Iris pigment epithelial cell (primary cell): Measurements from ENCODE around the gene C14orf132.

Source experiments
- DNase-seq: peaks from one replicate; pipeline ENCODE4 v3.0.0-alpha.2; 2011; ENCODE audit warnings: low read depth

The C14orf132 gene

GRCh38 chr14:96082420-96083300 lies 43.5 kb downstream of the C14orf132 start:
- DNase-seq: no peak

GRCh38 chr14:96083667-96084320 lies 44.6 kb downstream of the C14orf132 start:
- no peak for DNase-seq

GRCh38 chr14:96084796-96085195 lies 45.6 kb downstream of the C14orf132 start:
- no peak for DNase-seq

- DNase-seq: peak; percentile 17
Observed at GRCh38 chr14:96085369-96085768, 46.2 kb downstream of the C14orf132 start.

- peak; percentile 74 for DNase-seq
Observed at GRCh38 chr14:96086032-96086431, 46.9 kb downstream of the C14orf132 start.

- no peak for DNase-seq
Observed at GRCh38 chr14:96086574-96087077, 47.5 kb downstream of the C14orf132 start.

- DNase-seq: no peak
Observed at GRCh38 chr14:96088074-96088473, 48.9 kb downstream of the C14orf132 start.

- DNase-seq: no peak
Observed at GRCh38 chr14:96088481-96088880, 49.3 kb downstream of the C14orf132 start.

GRCh38 chr14:96088911-96089310 lies 49.7 kb downstream of the C14orf132 start:
- no peak for DNase-seq

- DNase-seq: no peak
Observed at GRCh38 chr14:96089401-96089800, 50.2 kb downstream of the C14orf132 start.

GRCh38 chr14:96090441-96091148 lies 51.4 kb downstream of the C14orf132 start:
- no peak for DNase-seq

- DNase-seq: no peak
Observed at GRCh38 chr14:96091149-96091693, 52.1 kb downstream of the C14orf132 start.

- DNase-seq: no peak
Observed at GRCh38 chr14:96091941-96092411, 52.8 kb downstream of the C14orf132 start.

GRCh38 chr14:96092936-96093335 lies 53.8 kb downstream of the C14orf132 start:
- no peak for DNase-seq

- DNase-seq: no peak
Observed at GRCh38 chr14:96094211-96094610, 55.0 kb downstream of the C14orf132 start.

- no peak for DNase-seq
Observed at GRCh38 chr14:96094656-96095055, 55.5 kb downstream of the C14orf132 start.

GRCh38 chr14:96095058-96095457 lies 55.9 kb downstream of the C14orf132 start:
- no peak for DNase-seq

GRCh38 chr14:96095581-96096476 lies 56.7 kb downstream of the C14orf132 start:
- peak; percentile 77 for DNase-seq

- DNase-seq: no peak
Observed at GRCh38 chr14:96096639-96097610, 57.8 kb downstream of the C14orf132 start.

GRCh38 chr14:96097752-96098151 lies 58.6 kb downstream of the C14orf132 start:
- DNase-seq: no peak
